HCT116 (cell line): Measurements from ENCODE around the gene WDR48. TPM values are rescaled to one million over a fixed set of nuclear protein-coding genes. Genes with fewer than 3 reads are reported as not detected.

Source experiments
- ATAC-seq: fragments of 200-7000 bp; cut with Tn5 transposase; 2 replicates; pipeline ENCODE4 v1.9.1; 2020; ENCODE audit warnings: mild to moderate bottlenecking, moderate library complexity
- BruUV-seq: library from RNA; stranded (reverse); fragments of 400-500 nt; replicated peaks from 2 replicates; lab custom pipeline; 2021; lab: Mats Ljungman, UMichigan
- CTCF ChIA-PET: fragments of 300-600 bp; sonication (Branson Sonifier 250); formaldehyde crosslinking; loops from one replicate; lab custom pipeline; 2021; ENCODE audit warnings: antibody characterized with exemption; lab: Charles Lee
- POLR2A ChIA-PET: fragments of 300-600, 350-600 bp; sonication (Branson Sonifier 250); formaldehyde crosslinking; loops from one replicate; lab custom pipeline; 2021; ENCODE audit warnings: antibody characterized with exemption; lab: Charles Lee
- RAD21 ChIA-PET, 2 experiments: fragments of 300-600 bp; sonication (Branson Sonifier 250); formaldehyde crosslinking; loops; one replicate each; lab custom pipeline; 2023; ENCODE audit warnings: low total read pairs in 2 of 2; ENCODE audit not compliant: uncharacterized antibody in 2 of 2, unreplicated experiment in 2 of 2, low non-redundant PET in 1 of 2; lab: Charles Lee
- DNase-seq: peaks from one replicate; pipeline ENCODE4 v3.0.0-alpha.2; 2010; ENCODE audit warnings: low read depth, low spot score
- H2AFZ ChIP-seq: fragments of 200-600 bp; shearing (Covaris generic), sonication (generic); 2 replicates; pipeline ENCODE4 v1.6.1; 2017; ENCODE audit warnings: low read depth, mixed run types, mixed read lengths, antibody characterized with exemption, low read length; ENCODE audit not compliant: poor library complexity, severe bottlenecking
- H3K27ac ChIP-seq: 2 replicates; pipeline ENCODE4 v1.5.1; 2012; ENCODE audit warnings: low read depth, low read length
- H3K27me3 ChIP-seq: fragments of 200-600 bp; sonication (generic); 2 replicates; pipeline ENCODE4 v1.6.1; 2016; ENCODE audit warnings: mixed run types, low read length, mixed read lengths; ENCODE audit not compliant: insufficient read depth
- H3K36me3 ChIP-seq, 2 experiments: fragments of 200-500 bp in 1 of 2; fragments of 200-600 bp in 1 of 2; sonication (Bioruptor generic) in 1 of 2; sonication (generic) in 1 of 2; 2 replicates each; pipeline versions ENCODE4 v1.5.1 to v1.6.1; 2014 to 2016; ENCODE audit warnings: low read length in 2 of 2, inconsistent platforms in 1 of 2, mixed read lengths in 1 of 2, mixed run types in 1 of 2; ENCODE audit not compliant: insufficient read depth in 2 of 2, control insufficient read depth in 1 of 2
- H3K4me1 ChIP-seq, 2 experiments: fragments of 200-600 bp in 1 of 2; sonication (generic) in 1 of 2; 2 replicates each; pipeline versions ENCODE4 v1.5.1 to v1.6.1; 2012 to 2017; ENCODE audit warnings: low read length in 2 of 2, inconsistent platforms in 1 of 2, mild to moderate bottlenecking in 1 of 2, mixed read lengths in 1 of 2, mixed run types in 1 of 2, moderate library complexity in 1 of 2; ENCODE audit not compliant: insufficient read depth in 2 of 2, control insufficient read depth in 1 of 2
- H3K4me2 ChIP-seq: fragments of 200-600 bp; sonication (generic); 2 replicates; pipeline ENCODE4 v1.6.1; 2017; ENCODE audit warnings: mixed run types, low read length, mixed read lengths
- H3K4me3 ChIP-seq, 2 experiments: fragments of 200-600 bp in 1 of 2; sonication (generic) in 1 of 2; replicated peaks in 1 of 2; 2 replicates each; pipeline ENCODE4 v1.5.1; 2011 to 2016; ENCODE audit warnings: low read length in 2 of 2, control low read depth in 1 of 2, low read depth in 1 of 2, mild to moderate bottlenecking in 1 of 2, mixed read lengths in 1 of 2, mixed run types in 1 of 2
- H3K79me2 ChIP-seq: fragments of 200-600 bp; sonication (generic); 2 replicates; pipeline ENCODE4 v1.6.1; 2017; ENCODE audit warnings: mild to moderate bottlenecking, mixed run types, low read length, moderate library complexity, mixed read lengths; ENCODE audit not compliant: insufficient read depth
- H3K9ac ChIP-seq: fragments of 200-600 bp; sonication (generic); 2 replicates; pipeline ENCODE4 v1.6.1; 2016; ENCODE audit warnings: low read length, mixed read lengths
- H3K9me2 ChIP-seq: fragments of 200-600 bp; sonication (generic), shearing (Covaris generic); 2 replicates; pipeline ENCODE4 v1.6.1; 2017; ENCODE audit warnings: mixed run types, mild to moderate bottlenecking, moderate library complexity; ENCODE audit not compliant: insufficient read depth
- H3K9me3 ChIP-seq, 2 experiments: fragments of 200-500 bp in 1 of 2; fragments of 200-600 bp in 1 of 2; sonication (Bioruptor generic) in 1 of 2; sonication (generic) in 1 of 2; 2 replicates each; pipeline ENCODE4 v1.6.1; 2014 to 2017; ENCODE audit warnings: low read length in 2 of 2, mixed read lengths in 2 of 2, inconsistent platforms in 1 of 2, low read depth in 1 of 2, mild to moderate bottlenecking in 1 of 2, mixed run types in 1 of 2, moderate library complexity in 1 of 2; ENCODE audit not compliant: control insufficient read depth in 1 of 2, insufficient read depth in 1 of 2
- H4K20me1 ChIP-seq: fragments of 200-600 bp; sonication (generic), shearing (Covaris generic); 2 replicates; pipeline ENCODE4 v1.6.1; 2017; ENCODE audit warnings: mixed run types, mild to moderate bottlenecking, moderate library complexity; ENCODE audit not compliant: insufficient read depth
- ATF3 ChIP-seq: IDR thresholded peaks from 2 replicates; pipeline ENCODE4 v1.6.1; 2012
- CBX3 ChIP-seq: IDR thresholded peaks from 2 replicates; pipeline ENCODE4 v1.6.1; 2012; ENCODE audit warnings: low read depth
- CTCF ChIP-seq, 3 experiments: fragments of 200-600 bp in 1 of 3; sonication (generic) in 1 of 3; IDR thresholded peaks in 2 of 3; conservative IDR thresholded peaks in 1 of 3; 2 replicates each; pipeline ENCODE4 v1.5.1; 2012 to 2017; ENCODE audit warnings: low read depth in 2 of 3, low read length in 2 of 3, antibody characterized with exemption in 1 of 3, borderline replicate concordance in 1 of 3, control low read depth in 1 of 3, mild to moderate bottlenecking in 1 of 3, mixed read lengths in 1 of 3, mixed run types in 1 of 3, moderate library complexity in 1 of 3; ENCODE audit not compliant: insufficient read depth in 1 of 3
- ELF1 ChIP-seq: IDR thresholded peaks from 2 replicates; pipeline ENCODE4 v1.6.1; 2012; ENCODE audit warnings: low read depth, borderline replicate concordance
- EZH2phosphoT487 ChIP-seq: fragments of 200-600 bp; IDR thresholded peaks from 2 replicates; pipeline ENCODE4 v1.6.1; 2018; ENCODE audit warnings: antibody characterized with exemption, borderline replicate concordance
- SP1 ChIP-seq: IDR thresholded peaks from 2 replicates; pipeline ENCODE4 v1.6.1; 2012; ENCODE audit warnings: low read depth
- intact Hi-C: fragments of 100-400 bp; cut with micrococcal nuclease; formaldehyde crosslinking; loops from 2 replicates; pipeline ENCODE4 v1.10.0; 2022
- total RNA-seq: library from RNA; stranded (reverse); gene quantifications from one replicate; pipeline ENCODE4 v1.2.1, GENCODE V29; 2021; ENCODE audit not compliant: unreplicated experiment

The WDR48 gene
- total RNA-seq, 1 experiment from 2014 or later = 35.6 TPM

GRCh38 chr3:39135170-39135805 lies 83.5 kb downstream of the WDR48 start:
- no peak overlapping the region for H2AFZ ChIP-seq
- ChIA-PET POLR2A (no interaction called here), RAD21 (no interaction called here), CTCF (no interaction called here)
- BruUV-seq = no TSS peak
- no peaks in the 10 kb centered on the region for H4K20me1 ChIP-seq
- no peaks in the 10 kb centered on the region for H3K9me3 ChIP-seq
- TF ChIP-seq CBX3 (no peak), ELF1 (no peak), EZH2phosphoT487 (no peak), ATF3 (no peak), SP1 (no peak), CTCF (IDR thresholded peaks at IDR 0.05 in 2 of 3, conservative IDR thresholded peaks at IDR 0.05 in 1 of 3; ENCODE audit: borderline replicate concordance in 1 of 3, insufficient read depth in 1 of 3, low read depth in 2 of 3, low read length in 2 of 3) (no peak)
- no peak overlapping the region for H3K9ac ChIP-seq
- no peaks in the 10 kb centered on the region for H3K9me2 ChIP-seq
- ATAC-seq = no peak
- no peak overlapping the region for H3K4me2 ChIP-seq
- no peaks in the 10 kb centered on the region for H3K79me2 ChIP-seq
- no peak for DNase-seq
- H3K27ac ChIP-seq = no peak overlapping the region
- H3K4me3 ChIP-seq = no peak overlapping the region
- peaks cover 4 to 14% of the 10 kb centered on the region in 2 experiments for H3K4me1 ChIP-seq
- H3K36me3 ChIP-seq = no peaks in the 10 kb centered on the region
- no peaks in the 10 kb centered on the region for H3K27me3 ChIP-seq
- intact Hi-C loops = no loop called here
